HS-27A (cell line): ENCODE measurements around the gene RAB40C.

Experiments
- DNase-seq: peaks from one replicate; pipeline ENCODE4 v3.0.0-alpha.2; 2012; ENCODE audit warnings: low read depth, missing footprints

RAB40C gene

DNA sequence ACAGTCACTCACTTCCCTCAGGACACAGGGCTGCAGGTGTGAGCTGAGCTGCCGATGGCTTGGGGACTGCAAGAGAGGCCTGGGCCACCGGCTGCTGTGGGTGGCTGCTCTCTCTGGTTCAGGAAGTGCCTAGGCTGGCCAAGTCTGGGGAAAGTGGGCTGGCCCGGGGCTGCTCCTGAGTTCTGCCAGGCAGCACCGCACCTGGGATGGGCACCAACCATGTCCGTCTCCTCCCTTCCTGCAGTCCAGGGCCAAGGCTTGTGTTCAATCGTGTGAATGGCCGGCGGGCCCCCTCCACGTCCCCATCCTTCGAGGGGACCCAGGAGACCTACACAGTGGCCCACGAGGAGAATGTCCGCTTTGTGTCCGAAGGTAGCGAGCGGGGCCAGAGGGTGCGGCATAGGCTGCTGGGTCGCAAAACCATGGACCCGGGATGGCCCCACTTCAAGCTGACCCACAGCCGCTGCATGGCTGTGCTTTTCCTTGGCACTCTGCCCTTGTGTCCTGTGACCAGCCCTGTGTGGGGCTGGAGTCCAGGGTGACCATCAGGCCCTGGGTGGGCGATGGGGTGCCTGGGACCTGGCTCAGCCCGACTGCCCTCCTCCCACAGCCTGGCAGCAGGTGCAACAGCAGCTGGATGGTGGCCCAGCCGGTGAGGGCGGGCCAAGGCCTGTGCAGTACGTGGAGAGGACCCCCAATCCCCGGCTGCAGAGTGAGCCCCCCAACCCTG is 57.5 kb downstream of the RAB40C start:
- DNase-seq: no peak

DNA sequence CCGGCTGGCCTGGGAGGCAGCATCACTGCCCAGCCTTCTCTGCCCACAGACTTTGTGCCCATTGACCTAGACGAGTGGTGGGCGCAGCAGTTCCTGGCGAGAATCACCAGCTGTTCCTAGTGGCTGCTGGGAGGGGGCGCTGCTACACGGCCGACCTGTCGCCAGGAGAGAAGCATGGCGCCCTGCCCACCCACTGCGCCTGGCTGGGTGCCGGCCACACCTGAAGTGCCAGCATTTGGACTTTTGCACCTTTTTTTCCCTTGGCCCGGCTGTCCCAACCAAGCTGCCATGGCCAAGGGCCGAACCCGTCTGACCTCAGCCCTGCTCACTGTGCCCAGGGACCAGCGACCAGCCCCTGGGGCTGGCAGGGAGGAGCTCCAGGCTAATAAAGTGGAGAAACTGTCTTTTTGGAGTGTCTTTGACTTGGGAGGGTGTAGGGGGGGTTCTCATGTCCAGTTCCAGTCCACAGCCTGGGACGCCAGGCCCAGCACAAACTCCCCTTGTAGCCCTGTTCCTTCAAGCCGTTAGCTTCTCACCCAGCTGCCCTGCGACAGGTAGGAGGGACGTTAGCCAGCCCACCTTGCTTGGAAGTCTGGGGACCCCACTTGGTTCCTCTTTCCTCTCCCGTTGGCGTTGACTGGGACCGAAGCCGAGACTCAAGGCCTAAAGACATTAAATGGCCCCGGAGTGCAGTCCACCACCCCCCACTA is 58.4 kb downstream of the RAB40C start:
- no peak for DNase-seq

DNA sequence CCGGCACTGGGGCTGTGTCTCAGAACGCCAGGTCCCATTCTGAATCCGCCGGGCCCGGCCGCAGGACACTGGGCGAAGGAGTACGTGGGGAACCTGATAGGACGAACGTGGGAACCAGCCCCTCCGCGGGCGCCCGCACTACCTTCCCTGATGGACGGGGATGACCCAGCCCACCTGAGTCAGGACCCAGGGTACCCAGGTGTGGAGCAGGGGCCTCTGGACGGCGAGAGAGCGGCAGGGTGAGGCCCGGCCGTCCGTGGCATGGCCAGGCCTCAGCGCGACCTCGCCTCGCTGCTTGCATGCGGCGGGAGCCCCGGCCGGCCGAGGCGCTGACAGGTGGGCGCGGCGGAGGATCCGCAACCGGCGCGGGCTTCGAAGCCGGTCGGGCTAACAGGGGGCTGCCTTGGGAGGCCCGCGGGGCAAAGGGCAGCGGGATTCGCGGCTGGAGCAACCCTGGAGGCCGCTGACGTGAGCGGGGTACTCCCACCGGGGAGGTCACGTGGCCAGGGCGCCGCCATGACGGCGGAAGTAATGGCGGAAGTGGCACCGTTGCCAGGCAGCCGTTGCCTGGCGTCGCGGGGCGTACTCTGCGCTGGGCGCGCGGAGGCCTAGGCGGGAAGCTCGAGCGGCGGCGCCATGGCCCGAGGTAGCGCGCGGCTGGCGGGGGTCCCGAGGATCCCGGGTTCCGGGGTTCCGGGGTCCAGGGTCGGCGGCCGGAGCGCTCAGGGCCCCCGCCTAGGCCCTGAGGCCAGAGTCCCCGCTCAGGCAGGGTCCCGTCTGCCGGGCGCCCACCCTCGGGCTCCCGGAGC is 59.1 kb downstream of the RAB40C start, which contains the start of gene WDR90:
TSS of gene WDR90 (plus strand) at position 585 of the 809 bp plus-strand sequence. CDS start at position 637, 52 bp downstream.
- DNase-seq: peak; percentile 62

DNA sequence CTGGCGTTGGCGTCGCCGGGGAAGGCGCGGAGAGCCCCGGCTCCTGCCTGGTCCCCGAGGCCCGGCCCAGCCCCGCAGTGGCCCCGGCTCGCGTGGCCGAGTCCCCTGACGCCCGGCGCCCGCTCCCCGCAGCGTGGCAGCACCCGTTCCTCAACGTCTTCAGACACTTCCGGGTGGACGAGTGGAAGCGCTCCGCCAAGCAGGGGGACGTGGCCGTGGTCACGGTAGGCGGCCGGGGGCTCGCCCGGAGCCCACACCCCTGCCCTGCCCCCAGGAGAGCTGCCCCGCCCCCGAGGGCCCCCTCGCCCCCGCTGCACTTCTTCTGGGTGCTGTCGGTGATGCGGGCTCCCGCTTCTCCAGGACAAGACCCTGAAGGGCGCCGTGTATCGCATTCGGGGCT is 59.8 kb downstream of the RAB40C start:
- DNase-seq: no peak

DNA sequence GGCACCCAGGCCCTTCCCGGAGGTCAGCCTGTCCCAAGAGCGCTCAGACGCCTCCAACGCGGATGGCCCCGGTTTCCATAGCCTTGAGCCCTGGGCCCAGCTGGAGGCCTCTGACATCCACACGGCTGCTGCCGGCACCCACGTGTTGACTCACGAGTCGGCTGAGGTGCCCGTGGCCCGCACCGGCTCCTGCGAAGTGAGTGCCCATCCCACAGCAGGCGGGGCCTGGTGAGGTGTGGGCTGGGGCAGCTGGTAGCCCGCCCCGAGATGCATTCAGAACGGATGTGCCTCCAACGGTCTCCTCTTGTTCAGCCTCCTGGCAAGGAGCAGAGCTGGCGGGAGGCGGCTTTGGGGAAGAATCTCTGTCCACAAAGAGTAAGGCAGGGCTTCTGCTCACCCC is 62.0 kb downstream of the RAB40C start:
- no peak for DNase-seq

DNA sequence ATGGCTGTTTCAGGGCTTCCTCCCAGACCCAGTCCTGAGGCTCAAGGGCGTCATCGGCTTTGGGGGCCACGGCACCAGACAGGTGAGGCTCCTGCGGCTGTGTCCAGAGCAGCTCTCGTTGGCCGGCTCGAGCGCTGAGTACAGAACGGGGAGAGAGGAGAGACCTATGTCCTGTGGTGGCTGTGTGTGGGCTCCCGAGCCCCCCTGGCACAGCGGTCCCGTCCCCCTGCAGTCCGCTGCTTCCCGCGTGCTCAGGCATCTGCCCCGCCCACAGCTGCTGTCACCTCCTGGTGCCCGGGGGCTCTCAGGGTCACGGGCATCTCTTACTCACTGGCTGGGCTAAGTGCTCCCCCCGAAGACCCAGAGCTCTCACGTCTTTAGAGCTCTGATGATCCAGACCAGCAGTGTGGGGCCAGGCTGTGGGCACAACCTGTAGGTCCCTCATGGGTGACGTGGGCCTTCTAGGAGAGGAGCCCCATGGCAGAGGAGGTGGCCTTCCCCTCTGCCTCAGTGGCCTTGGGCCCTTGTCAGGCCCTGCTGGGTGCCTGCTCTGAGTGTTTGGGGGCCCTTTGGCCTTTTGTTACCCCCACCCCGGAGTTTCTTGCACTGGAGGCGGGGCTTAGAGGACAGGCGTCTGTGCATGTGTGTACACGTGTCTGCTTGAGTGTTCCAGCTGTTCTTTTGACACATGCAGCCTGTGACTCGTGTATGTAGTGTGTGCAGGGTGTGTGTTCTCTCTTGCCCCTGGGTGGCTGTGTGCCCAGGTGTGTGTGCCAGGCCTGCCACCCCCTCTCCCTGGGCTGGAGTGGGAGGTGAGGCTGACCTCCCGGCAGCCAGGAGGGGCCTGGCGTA is 62.8 kb downstream of the RAB40C start:
- no peak for DNase-seq

DNA sequence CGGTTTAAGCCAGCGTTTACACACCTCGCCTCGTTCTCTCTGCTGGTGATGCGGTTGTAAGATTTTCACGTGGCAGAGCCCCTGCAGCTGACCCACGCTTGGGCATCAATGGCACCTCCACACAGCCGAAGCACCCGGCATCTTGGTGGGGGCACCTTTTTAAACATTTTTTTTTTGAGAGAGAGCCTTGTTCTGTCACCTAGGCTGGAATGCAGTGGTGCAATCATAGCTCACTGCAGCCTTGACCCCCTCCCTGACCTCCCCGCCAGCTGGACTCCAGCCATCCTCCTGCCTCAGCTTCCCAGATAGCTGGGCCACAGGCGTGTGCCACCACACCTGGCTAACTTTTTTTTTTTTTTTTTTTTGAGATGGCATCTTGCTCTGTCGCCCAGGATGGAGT is 64.2 kb downstream of the RAB40C start:
- no peak for DNase-seq

DNA sequence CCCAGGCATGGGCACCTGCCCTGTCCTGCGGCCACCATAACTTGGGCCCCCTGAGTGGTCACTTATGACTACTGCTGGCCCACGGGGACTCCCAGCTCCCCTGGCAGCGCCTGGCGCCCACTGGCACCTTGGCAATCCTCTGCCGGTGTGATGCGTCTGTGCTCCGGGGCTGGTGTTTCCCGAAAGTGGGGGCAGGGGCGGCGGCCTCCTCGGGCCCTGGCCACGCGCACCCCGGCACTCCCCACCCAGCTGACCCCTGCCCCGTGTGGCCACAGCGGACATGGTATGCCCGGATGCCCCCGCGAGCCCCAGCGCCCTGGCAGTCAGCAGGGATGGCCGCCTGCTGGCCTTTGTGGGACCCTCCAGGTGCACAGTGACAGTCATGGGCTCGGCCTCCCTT is 67.6 kb downstream of the RAB40C start:
- no peak for DNase-seq

DNA sequence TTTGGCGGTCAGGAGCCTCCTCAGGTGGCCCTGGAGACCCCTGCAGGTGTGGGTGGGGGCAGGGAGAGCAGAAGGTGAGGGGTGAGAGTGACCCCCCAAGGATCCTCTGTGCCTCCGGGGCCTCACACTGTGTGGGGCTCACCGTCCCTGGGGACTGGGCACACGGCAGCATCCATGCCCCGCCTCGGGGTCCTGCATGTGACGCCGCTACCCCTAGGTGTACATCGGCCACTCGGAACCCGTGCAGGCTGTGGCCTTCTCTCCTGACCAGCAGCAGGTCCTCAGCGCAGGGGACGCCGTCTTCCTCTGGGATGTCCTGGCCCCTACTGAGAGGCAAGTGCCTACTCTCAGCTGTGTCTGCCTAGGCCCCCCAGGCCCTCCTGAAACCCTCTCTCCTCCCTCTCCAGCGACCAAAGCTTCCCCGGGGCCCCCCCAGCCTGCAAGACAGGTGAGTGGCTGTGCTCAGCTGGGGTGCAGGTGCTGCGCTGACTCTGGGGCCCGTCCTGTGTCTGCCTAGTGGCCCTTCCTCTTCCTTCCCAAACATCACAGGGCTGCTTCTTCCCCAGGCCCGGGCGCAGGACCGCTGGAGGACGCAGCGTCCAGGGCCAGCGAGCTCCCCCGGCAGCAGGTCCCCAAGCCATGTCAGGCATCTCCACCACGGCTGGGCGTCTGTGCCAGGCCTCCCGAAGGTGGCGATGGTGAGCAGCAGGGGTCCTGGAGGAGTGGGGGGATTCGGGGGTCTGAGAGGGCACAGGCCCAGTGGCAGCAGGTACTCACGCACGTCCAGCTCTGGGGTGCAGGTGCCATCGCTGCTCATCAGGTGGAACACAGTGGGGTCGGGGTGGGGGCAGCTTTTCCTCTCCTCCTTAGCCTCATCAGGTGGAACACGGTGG is 69.1 kb downstream of the RAB40C start:
- DNase-seq: no peak

DNA sequence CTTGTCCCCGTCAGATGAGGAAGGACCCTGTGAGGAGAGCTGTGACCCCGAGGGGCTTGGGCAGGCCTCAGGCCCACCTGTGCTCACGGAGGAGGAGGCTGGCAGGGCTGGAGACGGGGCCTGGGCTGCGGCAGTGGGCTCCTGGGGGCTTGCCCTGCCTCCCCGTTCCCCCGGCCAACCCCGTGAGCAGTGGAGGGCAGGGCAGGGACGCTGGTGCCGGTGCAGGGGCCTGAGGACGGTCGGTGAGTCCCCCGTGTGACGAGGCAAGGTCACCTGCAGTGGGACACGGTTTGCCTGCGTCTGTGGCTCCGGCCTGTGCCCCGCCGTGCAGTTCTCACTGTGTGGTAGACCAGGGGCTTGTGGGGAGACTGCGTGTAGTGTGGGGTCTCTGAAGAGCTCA is 69.8 kb downstream of the RAB40C start:
- DNase-seq: no peak

DNA sequence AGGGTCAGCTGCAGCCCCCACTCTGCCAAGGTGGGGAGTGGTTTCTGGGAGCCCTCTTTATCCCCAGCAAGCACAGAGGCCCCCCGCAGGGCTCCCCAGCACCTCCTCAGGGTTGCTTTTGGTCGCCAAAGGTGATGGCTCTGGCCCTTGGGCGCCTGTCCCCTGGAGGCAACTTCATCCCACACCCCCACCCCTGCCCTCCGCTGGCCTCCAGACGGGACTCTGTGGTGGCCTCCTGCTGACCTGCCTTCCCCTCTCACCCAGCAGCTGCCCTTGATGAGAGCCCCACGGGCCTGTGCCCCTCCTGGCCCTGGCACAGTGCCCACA is 70.2 kb downstream of the RAB40C start:
- no peak for DNase-seq

DNA sequence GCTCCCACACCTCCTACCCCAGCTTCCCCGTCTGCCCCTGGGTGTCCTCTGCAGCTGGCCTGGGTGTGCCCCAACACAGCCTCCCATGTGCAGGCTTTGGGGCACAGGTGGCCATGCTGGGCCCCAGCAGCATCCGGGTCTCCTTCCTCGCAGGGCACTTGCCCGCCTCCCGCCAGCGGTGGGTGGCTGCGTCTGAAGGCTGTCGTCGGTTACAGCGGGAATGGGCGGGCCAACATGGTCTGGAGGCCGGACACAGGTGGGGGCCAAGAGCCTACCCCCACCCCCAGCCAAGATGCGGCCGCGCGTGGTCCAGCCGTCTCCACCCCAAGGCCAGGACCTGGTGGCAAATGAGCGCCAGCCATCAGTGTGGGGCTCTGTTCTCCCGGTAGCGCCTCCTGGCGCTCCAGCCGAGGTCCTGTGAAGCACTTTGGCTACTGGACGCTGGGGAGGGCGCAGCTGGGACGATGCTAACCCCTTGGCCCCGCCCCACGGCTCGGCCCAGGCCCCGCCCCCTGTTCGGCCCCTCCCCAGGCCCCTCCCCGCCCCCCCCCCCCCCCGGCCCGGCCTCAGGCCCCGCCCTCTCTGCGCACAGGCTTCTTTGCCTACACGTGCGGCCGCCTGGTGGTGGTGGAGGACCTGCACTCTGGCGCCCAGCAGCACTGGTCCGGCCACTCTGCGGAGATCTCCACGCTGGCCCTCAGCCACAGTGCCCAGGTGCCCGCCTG is 70.8 kb downstream of the RAB40C start:
- no peak for DNase-seq

DNA sequence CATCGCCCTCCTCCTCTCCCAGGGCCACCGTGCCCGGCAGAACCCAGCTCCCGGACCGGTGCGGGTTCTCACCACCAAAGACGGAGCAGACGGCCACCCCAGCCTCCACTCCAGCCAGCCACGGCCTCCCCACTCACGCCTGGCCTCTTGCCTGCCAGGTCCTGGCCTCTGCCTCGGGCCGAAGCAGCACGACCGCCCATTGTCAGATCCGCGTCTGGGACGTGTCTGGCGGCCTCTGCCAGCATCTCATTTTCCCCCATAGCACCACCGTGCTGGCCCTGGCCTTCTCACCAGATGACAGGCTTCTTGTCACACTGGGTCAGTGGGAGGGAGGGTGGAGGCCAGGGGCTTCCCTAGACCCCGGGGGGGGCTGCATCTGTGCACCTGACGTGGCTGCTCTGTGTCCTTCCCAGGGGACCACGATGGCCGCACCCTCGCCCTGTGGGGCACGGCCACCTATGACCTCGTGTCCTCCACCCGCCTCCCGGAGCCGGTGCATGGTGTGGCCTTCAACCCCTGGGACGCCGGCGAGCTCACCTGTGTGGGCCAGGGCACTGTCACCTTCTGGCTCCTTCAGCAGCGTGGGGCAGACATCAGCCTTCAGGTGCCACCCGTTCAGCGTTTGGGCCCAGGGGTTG is 71.4 kb downstream of the RAB40C start:
- no peak for DNase-seq

DNA sequence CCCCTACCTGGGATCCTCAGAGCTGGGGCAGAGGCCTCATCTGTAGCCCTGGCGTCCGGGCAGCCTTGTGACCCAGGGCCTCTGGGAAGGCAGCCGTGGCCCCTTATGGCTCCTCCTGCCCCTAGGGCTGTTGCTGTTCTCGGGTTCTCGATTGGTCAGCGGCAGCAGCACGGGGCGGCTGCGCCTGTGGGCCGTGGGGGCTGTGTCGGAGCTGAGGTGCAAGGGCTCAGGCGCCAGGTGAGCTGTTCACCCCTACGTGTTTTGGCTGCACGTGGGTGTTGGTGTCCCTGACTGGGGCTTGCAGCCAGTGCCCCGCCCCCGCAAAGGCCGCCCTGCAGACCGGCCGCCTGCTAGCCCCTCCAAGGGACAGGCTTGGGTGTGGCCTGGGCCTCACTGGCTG is 72.2 kb downstream of the RAB40C start:
- DNase-seq: no peak

DNA sequence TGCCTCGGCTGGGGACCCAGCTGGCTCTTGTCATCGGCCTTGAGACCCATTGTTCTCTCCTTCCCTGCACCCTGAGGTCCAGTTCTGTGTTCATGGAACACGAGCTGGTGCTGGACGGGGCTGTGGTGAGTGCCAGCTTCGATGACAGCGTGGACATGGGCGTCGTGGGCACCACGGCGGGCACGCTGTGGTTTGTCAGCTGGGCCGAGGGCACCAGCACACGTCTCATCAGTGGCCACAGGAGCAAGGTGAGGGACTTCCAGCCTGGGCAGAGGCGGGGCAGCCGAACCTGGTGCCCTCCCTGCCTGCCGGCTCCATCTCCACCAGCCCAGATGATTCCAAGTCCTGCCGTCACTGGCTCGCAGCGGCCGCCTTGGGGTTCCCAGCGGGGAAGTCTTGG is 72.7 kb downstream of the RAB40C start:
- DNase-seq: no peak

DNA sequence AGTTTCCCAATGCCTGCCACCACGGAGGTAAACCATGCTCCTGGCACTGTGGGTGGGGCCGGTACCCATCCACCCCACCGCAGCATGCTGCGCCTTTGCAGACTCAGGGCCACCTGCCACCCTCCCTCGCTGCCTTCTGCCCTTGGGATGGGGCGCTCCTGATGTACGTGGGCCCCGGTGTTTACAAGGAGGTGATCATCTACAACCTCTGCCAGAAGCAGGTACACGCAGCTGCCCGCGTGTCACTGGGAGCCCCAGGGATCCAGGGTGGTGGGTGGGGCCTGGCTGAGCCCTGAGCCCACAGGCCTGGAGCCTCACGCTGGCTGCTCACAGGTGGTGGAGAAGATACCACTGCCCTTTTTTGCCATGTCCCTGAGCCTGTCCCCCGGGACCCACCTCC is 76.7 kb downstream of the RAB40C start:
- no peak for DNase-seq

DNA sequence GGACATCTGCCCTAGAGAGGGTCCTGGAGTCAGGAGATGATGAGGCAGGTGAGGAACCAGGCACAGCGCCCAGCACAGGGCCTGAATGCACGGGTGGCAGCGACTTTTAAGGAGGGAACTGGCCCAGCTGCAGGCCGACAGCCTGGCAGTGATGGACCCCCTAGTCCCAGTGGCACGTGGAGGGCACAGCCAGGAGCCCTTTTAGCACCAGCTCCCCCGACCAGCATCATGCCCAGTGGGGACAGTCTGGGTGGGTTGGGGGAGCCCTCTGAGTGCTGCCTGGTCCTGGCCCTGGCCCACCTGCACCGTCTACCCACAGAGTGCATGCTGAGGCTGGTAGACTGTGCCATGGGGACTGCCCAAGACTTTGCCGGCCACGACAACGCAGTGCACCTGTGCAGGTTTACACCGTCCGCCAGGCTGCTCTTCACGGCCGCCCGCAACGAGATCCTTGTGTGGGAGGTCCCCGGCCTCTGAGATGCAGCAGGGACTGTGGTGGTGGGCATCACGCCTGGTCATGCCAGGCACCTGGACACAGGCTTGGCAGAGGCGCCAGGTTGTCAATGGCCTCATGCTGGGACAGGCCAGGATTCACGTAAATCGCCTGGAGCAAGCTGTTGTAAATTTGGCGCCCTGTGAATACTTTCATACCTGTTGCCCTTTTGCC is 77.4 kb downstream of the RAB40C start:
- no peak for DNase-seq

DNA sequence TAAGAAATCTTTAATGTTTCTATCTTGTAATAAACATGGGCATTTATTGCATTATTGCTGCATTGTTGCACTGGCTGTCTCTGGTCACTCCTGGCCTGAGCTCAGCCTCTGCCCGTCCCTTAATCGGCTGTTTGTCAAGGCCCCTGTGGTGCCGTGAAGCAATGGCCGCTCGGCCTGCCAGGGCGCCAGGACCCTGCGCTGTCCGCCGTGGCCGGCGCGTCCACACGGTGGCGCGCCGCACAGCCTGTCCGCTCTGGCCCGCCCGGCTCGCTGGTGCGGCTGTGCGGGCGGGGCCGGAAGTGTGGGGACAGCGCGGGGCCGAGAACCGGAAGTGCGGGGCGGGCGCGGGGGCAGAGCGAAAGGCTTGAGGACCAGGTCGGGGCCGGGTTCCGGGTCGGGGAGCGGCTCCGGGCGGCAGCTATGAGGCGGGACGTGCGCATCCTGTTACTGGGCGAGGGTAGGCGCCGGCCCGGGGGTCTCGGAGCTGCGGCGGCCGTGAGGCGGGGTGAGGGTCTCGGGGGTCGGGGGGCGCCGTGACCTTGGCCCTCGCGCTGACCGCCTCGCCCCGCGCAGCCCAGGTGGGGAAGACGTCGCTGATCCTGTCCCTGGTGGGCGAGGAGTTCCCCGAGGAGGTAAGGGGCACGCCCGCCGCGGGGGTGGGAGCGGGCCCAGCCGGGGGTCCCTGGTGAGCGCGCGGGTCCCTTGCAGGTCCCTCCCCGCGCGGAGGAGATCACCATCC is 78.1 kb downstream of the RAB40C start, which contains the start of gene RHOT2:
TSS of gene RHOT2 (plus strand) at position 353 of the 739 bp plus-strand sequence. CDS start at position 421, 68 bp downstream.
- DNase-seq: no peak
